Measurements from ENCODE around the gene NAV2. TPM values are rescaled to one million over a fixed set of nuclear protein-coding genes. Genes with fewer than 3 reads are reported as not detected.

NAV2 gene
- total RNA-seq, 1 experiment from 2014 or later = 2.1 TPM

DNA sequence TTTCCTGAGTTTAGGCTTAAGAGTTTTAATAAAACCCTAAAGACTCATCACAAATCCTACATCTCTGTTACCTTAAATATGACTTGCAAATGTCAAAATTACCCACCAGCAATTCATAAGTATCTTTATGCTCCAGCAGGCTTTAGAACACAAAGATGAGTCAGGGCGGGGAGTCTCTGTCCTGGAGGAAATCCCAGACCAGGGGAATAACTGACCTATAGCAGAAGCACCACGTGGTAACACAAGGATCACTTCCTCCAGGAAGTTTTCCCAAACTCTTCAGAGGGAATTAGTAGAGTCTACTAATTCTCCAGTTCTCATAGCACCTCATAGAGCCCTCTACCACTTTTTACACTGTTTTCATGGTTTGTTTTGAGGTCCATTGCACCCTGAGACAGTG, 217.0 kb downstream of the NAV2 start:
- POLR2A ChIA-PET = no interaction called here
- Histone ChIP-seq H3K4me2 (ENCODE audit: low read length) (no peak overlapping the region), H3K27me3 (ENCODE audit: insufficient read depth, low read length) (no peaks in the 10 kb centered on the region), H4K20me1 (ENCODE audit: insufficient read depth) (no peaks in the 10 kb centered on the region), H3K79me2 (ENCODE audit: insufficient read depth, low read length) (no peaks in the 10 kb centered on the region), H3K4me3 (replicated peaks in 1 of 2; ENCODE audit: low read depth in 1 of 2, low read length in 2 of 2) (no peak overlapping the region), H3K36me3 (ENCODE audit: control insufficient read depth in 1 of 2, insufficient read depth in 2 of 2, low read length in 2 of 2) (no peaks in the 10 kb centered on the region), H2AFZ (ENCODE audit: low read depth, low read length, poor library complexity, severe bottlenecking) (no peak overlapping the region), H3K9ac (ENCODE audit: low read length) (no peak overlapping the region), H3K9me2 (ENCODE audit: insufficient read depth) (no peaks in the 10 kb centered on the region), H3K27ac (ENCODE audit: low read depth, low read length) (no peak overlapping the region), H3K9me3 (ENCODE audit: control insufficient read depth in 1 of 2, insufficient read depth in 1 of 2, low read depth in 1 of 2, low read length in 2 of 2) (no peaks in the 10 kb centered on the region), H3K4me1 (ENCODE audit: control insufficient read depth in 1 of 2, insufficient read depth in 2 of 2, low read length in 2 of 2) (no peaks in the 10 kb centered on the region)
- intact Hi-C loops (cut with micrococcal nuclease) = no loop called here
- DNase-seq (ENCODE audit: low read depth, low spot score) (no peak), ATAC-seq (no peak)
- CTCF ChIA-PET = no interaction called here
- no TSS peak for BruUV-seq (replicated peaks)
- RAD21 ChIA-PET (ENCODE audit: low non-redundant PET in 1 of 2, low total read pairs in 2 of 2, uncharacterized antibody in 2 of 2, unreplicated experiment in 2 of 2) = no interaction called here
- no peak for TF ChIP-seq EZH2phosphoT487 (IDR thresholded peaks at IDR 0.05; ENCODE audit: borderline replicate concordance)
- TF ChIP-seq EGR1 (IDR thresholded peaks at IDR 0.05; ENCODE audit: low read depth) = no peak
- TF ChIP-seq RAD21 (IDR thresholded peaks at IDR 0.05; ENCODE audit: low read depth) = no peak
- no peak for TF ChIP-seq TCF7L2 (IDR thresholded peaks at IDR 0.05; ENCODE audit: borderline replicate concordance, extremely low read depth, insufficient read depth, insufficient read length)
- TF ChIP-seq FOSL1 (IDR thresholded peaks at IDR 0.05; ENCODE audit: low read depth) = no peak
- no peak for TF ChIP-seq ELF1 (IDR thresholded peaks at IDR 0.05; ENCODE audit: borderline replicate concordance, low read depth)
- TF ChIP-seq JUND (IDR thresholded peaks at IDR 0.05) = no peak
- TF ChIP-seq POLR2AphosphoS5 (IDR thresholded peaks at IDR 0.05; ENCODE audit: low read depth, low read length) = no peak
- TF ChIP-seq, protein P1, sequence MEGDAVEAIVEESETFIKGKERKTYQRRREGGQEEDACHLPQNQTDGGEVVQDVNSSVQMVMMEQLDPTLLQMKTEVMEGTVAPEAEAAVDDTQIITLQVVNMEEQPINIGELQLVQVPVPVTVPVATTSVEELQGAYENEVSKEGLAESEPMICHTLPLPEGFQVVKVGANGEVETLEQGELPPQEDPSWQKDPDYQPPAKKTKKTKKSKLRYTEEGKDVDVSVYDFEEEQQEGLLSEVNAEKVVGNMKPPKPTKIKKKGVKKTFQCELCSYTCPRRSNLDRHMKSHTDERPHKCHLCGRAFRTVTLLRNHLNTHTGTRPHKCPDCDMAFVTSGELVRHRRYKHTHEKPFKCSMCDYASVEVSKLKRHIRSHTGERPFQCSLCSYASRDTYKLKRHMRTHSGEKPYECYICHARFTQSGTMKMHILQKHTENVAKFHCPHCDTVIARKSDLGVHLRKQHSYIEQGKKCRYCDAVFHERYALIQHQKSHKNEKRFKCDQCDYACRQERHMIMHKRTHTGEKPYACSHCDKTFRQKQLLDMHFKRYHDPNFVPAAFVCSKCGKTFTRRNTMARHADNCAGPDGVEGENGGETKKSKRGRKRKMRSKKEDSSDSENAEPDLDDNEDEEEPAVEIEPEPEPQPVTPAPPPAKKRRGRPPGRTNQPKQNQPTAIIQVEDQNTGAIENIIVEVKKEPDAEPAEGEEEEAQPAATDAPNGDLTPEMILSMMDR (IDR thresholded peaks at IDR 0.05 in 2 of 3, conservative IDR thresholded peaks at IDR 0.05 in 1 of 3; ENCODE audit: borderline replicate concordance in 1 of 3, insufficient read depth in 1 of 3, low read depth in 2 of 3, low read length in 2 of 3) = no peak
- no peak for TF ChIP-seq ZFX (IDR thresholded peaks at IDR 0.05)
- TF ChIP-seq SIN3A (IDR thresholded peaks at IDR 0.05; ENCODE audit: low read depth) = no peak
- TF ChIP-seq REST (IDR thresholded peaks at IDR 0.05; ENCODE audit: low read depth) = no peak

Measured in HCT116 (cell line).